Measurements from ENCODE around the gene ETV3. TPM values are rescaled to one million over a fixed set of nuclear protein-coding genes. Genes with fewer than 3 reads are reported as not detected.

ETV3 gene
- total and polyA plus RNA-seq, 2 of the 13 experiments (the other 11 are each of a cell fraction or from before 2014, with no cell fraction given) = 4.2 to 5.8 TPM

GRCh38 chr1:157090771-157091170 lies 47.4 kb downstream of the ETV3 start (continued):
- TF ChIP-seq ZNF33B (CRISPR knock-in tag; IDR thresholded peaks at IDR 0.05) (no peak), ATF6 (CRISPR knock-in tag; conservative IDR thresholded peaks at IDR 0.05) (no peak)

DNA sequence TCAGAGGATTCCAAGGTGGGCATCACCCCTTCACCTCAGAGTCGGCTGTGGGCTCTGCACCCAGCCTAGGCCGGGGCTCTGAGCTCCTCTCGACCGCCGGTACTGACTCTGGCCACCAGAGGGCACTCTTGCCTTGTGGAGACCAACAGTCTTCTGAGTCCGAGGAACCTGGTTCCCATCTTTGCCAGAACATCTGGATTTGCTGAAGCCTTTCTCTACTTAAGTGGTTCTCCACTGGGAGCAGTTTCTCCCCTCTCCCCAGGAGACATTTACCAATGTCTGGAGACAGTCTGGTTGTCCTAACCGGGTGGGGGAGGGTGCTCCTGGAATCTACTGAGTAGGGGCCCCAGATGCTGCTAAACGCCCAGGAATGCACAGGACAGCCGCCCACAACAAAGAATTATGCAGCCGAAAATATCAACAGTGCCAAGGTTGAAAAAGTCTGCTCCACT lies 48.0 kb downstream of the ETV3 start:
- no peak overlapping the region for H3K4me2 ChIP-seq (ENCODE audit: low read depth, low read length)
- 8% methylated on average over 9 of the region's 10 CpGs for WGBS (ENCODE audit: low lambda C conversion rate)
- FAIRE-seq (peak; percentile 63), ATAC-seq (peak; percentile 94), DNase-seq (ENCODE audit: low spot score) (peak; percentile 64)
- no peak overlapping the region for H3K4me3 ChIP-seq (replicated peaks in 1 of 3; ENCODE audit: insufficient read depth in 1 of 3, low read depth in 2 of 3, low read length in 3 of 3)
- no peak overlapping the region for H3K9ac ChIP-seq (ENCODE audit: insufficient read depth, low read depth, low read length)
- BruUV-seq (replicated peaks) = no TSS peak
- no peaks in the 10 kb centered on the region for H3K79me2 ChIP-seq (ENCODE audit: insufficient read depth, low read length)
- H2AFZ ChIP-seq (ENCODE audit: low read length) = no peak overlapping the region
- no peaks in the 10 kb centered on the region for H3K9me3 ChIP-seq (ENCODE audit: low read length)
- peaks cover 0 to 22% of the 10 kb centered on the region in 2 experiments; a peak in 3 of 5 replicates for H3K27me3 ChIP-seq (ENCODE audit: control insufficient read depth in 1 of 2, insufficient read depth in 2 of 2, low read length in 2 of 2)
- no peak overlapping the region for H3K27ac ChIP-seq (ENCODE audit: extremely low read length, insufficient read depth, low read length)
- no peaks in the 10 kb centered on the region for H3K36me3 ChIP-seq (replicated peaks in 1 of 2; ENCODE audit: control insufficient read depth in 1 of 2, insufficient read depth in 2 of 2, low read length in 2 of 2)
- no peaks in the 10 kb centered on the region for H4K20me1 ChIP-seq (ENCODE audit: insufficient read depth, low read length)
- in situ Hi-C loops (cut with HindIII; ENCODE audit: extremely low pct_ligation_motif_present, low pct_unique_long_range_greater_than_20kb) (loop anchor here (5.0 kb wide), 1 partner anchor 62 kb away; no protein-coding TSS in a partner anchor), intact Hi-C loops (cut with micrococcal nuclease; ENCODE audit: unreplicated experiment) (loop anchor here (1.0 to 10.0 kb wide), 3 partner anchors 47 to 885 kb away; partner anchors contain the start of gene ETV3)
- ChIA-PET CTCF (ENCODE audit: low intra/inter-chr PET ratio, low total read pairs) (interaction anchor here (1.1 to 3.7 kb wide), 2 partner anchors 66 to 73 kb away, joined by 3 to 71 read pairs; no protein-coding TSS in a partner anchor), POLR2A (interaction anchor here (1.3 to 1.7 kb wide), 2 partner anchors 65 to 70 kb away, joined by 3 to 16 read pairs; no protein-coding TSS in a partner anchor)
- peaks cover 12% of the 10 kb centered on the region for H3K4me1 ChIP-seq (ENCODE audit: insufficient read depth, low read length)
- TF ChIP-seq TEAD3 (CRISPR knock-in tag; optimal IDR thresholded peaks at IDR 0.05; ENCODE audit: borderline replicate concordance) (peak; percentile 16), ZFAT (CRISPR knock-in tag; conservative IDR thresholded peaks at IDR 0.05) (no peak), ZNF30 (CRISPR knock-in tag; IDR thresholded peaks at IDR 0.05) (no peak), ERF (CRISPR knock-in tag; IDR thresholded peaks at IDR 0.05) (0 out of 2 replicates have a peak, but pooled peaks have one; percentile 35), RAD21 (CRISPR knock-in tag; IDR thresholded peaks at IDR 0.05) (peak; percentile 86), HNF1B (CRISPR knock-in tag; IDR thresholded peaks at IDR 0.05) (peak; percentile 37; the same call in 1 of the 2 replicates), ZNF788 (CRISPR knock-in tag; IDR thresholded peaks at IDR 0.05; ENCODE audit: borderline replicate concordance) (0 out of 2 replicates have a peak, but pooled peaks have one; percentile 34), SMC3 (IDR thresholded peaks at IDR 0.05; ENCODE audit: low read length) (peak; percentile 80), KDM2A (CRISPR knock-in tag; IDR thresholded peaks at IDR 0.05; ENCODE audit: borderline replicate concordance, low read depth) (peak; percentile 29; the same call in 1 of the 2 replicates), CTCF (CRISPR knock-in tag; IDR thresholded peaks at IDR 0.05) (peak; percentile 92), LCORL (IDR thresholded peaks at IDR 0.05) (no peak), LCORL (CRISPR knock-in tag; IDR thresholded peaks at IDR 0.05) (no peak), IRF2 (CRISPR knock-in tag; IDR thresholded peaks at IDR 0.05) (0 out of 2 replicates have a peak, but pooled peaks have one; percentile 23), KDM3A (CRISPR knock-in tag; IDR thresholded peaks at IDR 0.05; ENCODE audit: low read depth) (0 out of 2 replicates have a peak, but pooled peaks have one; percentile 51), STAG1 (CRISPR knock-in tag; IDR thresholded peaks at IDR 0.05) (peak; percentile 92)
